ENCODE results near the gene SLMAP.

SLMAP gene

GRCh38 chr3:57755741-57756527 lies at the start of gene SLMAP:
Gene SLMAP (plus strand): TSS chr3:57756309. CDS start chr3:57757652, 1,343 bp downstream.
- TF ChIP-seq CTCF (IDR thresholded peaks at IDR 0.05; ENCODE audit: low read length, missing control alignments): no peak
- peak within 1 kb of the TSS; percentile 81 for H3K4me3 ChIP-seq (replicated peaks; ENCODE audit: low read depth, low read length)
- DNase-seq (ENCODE audit: low read depth): peak; percentile 98

GRCh38 chr3:57706462-57706861 lies 49.6 kb upstream of the SLMAP start:
- DNase-seq (ENCODE audit: low read depth): peak; percentile 71
- H3K4me3 ChIP-seq (replicated peaks; ENCODE audit: low read depth, low read length): no peak overlapping the region
- TF ChIP-seq CTCF (IDR thresholded peaks at IDR 0.05; ENCODE audit: low read length, missing control alignments): no peak

- peak; percentile 14 for DNase-seq (ENCODE audit: low read depth)
- H3K4me3 ChIP-seq (replicated peaks; ENCODE audit: low read depth, low read length): no peak overlapping the region
- TF ChIP-seq CTCF (IDR thresholded peaks at IDR 0.05; ENCODE audit: low read length, missing control alignments): no peak
Measured at GRCh38 chr3:57709031-57709430, 47.1 kb upstream of the SLMAP start.

- no peak for TF ChIP-seq CTCF (IDR thresholded peaks at IDR 0.05; ENCODE audit: low read length, missing control alignments)
- DNase-seq (ENCODE audit: low read depth): peak; percentile 25
- H3K4me3 ChIP-seq (replicated peaks; ENCODE audit: low read depth, low read length): no peak overlapping the region
Measured at GRCh38 chr3:57709559-57709958, 46.5 kb upstream of the SLMAP start.

GRCh38 chr3:57715686-57716085 lies 40.4 kb upstream of the SLMAP start:
- no peak for TF ChIP-seq CTCF (IDR thresholded peaks at IDR 0.05; ENCODE audit: low read length, missing control alignments)
- DNase-seq (ENCODE audit: low read depth): no peak
- H3K4me3 ChIP-seq (replicated peaks; ENCODE audit: low read depth, low read length): no peak overlapping the region

- no peak for TF ChIP-seq CTCF (IDR thresholded peaks at IDR 0.05; ENCODE audit: low read length, missing control alignments)
- H3K4me3 ChIP-seq (replicated peaks; ENCODE audit: low read depth, low read length): no peak overlapping the region
- DNase-seq (ENCODE audit: low read depth): no peak
Measured at GRCh38 chr3:57717205-57717868, 38.8 kb upstream of the SLMAP start.

Measured in fibroblast of pulmonary artery (primary cell).